Ureter (tissue), 1 donor: ENCODE data around the gene GPRIN1. TPM values are rescaled to one million over a fixed set of nuclear protein-coding genes. Genes with fewer than 3 reads are reported as not detected.
"Not testable (repeated sequence)": the region's sequence is repeated elsewhere in the genome, so short reads cannot be mapped to it uniquely, and the experiment has no call there.

ENCODE experiments used
- DNase-seq: peaks from one replicate; pipeline ENCODE4 v3.0.0-alpha.2; 2020; ENCODE audit warnings: low spot score
- total RNA-seq: library from RNA; stranded (reverse); gene quantifications from one replicate; pipeline ENCODE4 v1.2.4, GENCODE V29; 2023
- donor health status: DM: yes; HTN: yes; CAD: no.

Gene GPRIN1
- total RNA-seq, 1 donor from 2014 or later: 0.13 TPM

DNA sequence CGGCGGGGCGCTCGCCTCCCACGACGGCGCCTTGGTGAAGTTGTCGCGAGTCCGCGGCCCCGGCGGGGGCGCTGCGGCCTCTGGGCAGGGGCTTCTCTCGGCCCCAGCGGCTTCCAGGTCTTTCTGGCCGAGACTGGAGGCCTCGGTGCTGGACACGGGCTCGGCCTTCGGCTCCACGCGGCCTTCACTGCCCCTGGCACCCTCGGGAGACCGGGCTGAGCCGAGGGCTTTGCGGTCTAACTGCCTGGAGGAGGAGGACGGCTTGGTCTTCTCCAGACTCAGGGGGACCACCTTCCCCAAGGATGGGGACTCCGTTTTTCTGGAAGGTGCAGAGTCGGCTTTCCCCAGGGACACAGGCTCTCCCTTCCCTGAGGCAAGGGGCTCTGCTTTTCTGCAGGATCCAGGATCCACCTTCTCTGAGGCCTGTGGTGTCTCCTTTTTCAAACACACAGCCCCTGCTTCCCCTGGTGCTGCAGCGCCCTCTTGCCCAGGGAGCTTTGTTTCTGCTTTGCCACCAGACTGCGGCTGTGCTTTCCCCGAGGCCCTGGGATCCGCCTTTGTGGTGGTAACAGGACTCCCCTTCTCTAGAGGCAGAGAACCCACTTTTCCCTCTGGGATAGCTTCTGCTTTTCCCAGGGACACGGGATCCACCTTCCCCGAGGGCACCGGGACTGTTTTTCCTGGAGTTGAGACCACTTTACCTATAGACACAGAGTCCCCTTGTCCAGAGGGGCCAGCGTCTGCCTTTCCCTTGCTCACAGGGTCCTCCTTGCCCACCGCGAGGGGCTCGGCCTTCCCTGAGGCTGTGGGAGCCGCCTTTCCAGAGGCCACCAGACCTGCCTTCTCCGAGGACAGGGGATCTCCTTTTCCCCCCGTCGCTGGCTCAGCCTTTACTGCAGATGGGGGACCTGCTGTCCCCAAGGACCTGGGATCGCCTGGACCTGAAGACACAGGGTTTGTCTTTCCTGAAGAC, 12.3 kb downstream of the GPRIN1 start:
- no peak for DNase-seq

DNA sequence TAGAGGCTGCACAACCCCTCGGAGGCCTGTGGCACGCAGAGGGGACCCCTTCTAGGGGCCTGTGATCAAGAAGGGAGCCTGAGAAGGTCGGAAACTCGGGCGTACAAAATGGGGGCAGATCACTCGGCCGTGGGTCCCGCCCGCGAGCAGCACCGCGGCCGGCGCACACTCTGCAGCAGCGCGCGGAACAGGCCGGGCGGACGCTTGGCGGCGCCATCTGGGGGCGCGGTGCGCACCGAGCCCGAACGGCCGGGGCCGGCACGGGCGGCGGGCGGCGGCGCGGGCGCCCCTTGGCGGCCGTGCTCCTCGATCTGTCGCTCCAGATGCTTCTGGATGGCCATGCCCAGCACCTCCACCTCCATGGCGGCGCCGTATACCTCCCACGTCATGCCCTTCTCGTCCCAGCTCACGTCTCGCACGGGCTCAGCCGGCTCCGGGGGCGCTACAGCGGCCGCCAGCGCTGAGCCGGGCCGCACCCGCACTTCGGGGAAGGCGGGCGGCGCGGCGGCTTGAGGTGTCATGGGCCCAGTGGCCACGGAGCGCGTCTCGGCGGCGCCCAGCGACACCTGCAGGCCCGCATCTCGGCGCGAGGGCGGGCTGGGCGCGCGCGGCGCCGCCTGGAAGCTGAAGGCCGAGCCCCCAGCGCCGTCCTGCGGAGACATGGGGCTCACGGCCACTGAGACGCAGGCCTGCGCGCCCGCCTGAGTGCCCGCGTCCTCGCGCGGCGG, 13.1 kb downstream of the GPRIN1 start:
- no peak for DNase-seq

DNA sequence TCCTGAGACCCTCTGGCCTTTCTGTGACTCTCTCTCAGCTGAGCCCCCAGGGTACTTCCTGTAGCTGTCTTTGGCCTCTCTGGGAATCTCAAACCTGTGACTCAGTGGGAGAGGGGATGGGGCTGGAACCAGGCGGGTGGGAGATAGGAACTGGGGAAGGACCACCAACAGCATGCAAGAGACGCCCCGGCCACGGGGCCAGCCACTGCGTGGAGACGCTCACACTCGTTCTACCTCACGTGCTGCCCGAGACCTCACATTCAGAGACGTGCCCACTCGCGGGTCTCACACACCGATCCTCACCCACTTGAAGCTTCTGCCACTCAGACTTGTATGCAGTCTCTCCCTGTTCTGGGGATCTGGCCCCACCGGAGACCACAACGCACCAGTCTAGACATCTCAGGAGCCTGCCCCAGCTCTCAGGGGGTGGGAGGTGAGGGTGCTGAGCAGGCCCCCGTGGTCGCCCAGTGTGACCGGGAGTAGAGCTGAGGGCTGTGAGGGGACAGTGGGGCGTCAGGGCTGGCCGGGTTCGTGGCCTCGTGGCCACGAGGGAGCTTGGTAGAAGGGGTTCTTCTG, 13.8 kb downstream of the GPRIN1 start:
- DNase-seq: no peak

DNA sequence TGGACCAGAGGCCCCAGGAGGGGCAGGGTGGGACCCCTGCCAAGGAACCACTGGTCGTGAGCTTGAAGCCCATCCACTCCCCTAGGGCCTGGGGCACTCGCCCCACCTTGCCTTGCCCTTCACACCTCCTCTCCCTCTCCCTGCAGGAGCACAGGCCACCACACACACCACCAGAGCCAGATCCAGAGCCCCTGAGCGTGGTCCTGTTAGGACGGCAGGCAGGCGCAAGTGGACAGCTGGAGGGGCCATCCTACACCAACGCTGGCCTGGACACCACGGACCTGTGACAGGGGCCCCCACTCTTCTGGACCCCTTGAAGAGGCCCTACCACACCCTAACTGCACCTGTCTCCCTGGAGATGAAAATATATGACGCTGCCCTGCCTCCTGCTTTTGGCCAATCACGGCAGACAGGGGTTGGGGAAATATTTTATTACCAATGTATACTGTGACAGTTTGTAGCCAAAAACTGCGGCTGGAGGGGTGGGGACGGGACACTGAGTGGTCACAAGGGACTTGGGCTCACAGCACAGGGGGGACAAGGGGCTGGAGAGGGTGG, 14.5 kb downstream of the GPRIN1 start:
- no peak for DNase-seq

DNA sequence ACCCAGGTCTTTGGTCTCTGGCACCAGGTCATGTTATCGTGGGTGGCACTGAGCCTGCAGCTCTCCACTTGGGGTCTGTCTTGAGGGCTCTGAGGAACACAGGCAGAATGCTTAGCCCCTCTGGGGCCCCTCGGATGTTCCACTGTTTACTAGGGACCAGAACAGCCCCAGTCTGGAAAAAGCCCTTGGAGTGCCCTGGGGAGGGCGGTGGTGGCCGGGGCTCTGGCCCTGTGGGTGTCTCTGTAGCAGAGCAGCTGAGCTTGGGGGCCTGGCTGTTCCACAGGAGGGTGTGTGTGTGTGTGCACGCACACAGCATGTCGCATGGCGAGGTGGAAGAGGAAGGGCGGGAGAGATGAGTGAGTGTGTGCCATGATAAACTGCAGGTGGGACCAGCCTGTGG, 15.4 kb downstream of the GPRIN1 start:
- no peak for DNase-seq

DNA sequence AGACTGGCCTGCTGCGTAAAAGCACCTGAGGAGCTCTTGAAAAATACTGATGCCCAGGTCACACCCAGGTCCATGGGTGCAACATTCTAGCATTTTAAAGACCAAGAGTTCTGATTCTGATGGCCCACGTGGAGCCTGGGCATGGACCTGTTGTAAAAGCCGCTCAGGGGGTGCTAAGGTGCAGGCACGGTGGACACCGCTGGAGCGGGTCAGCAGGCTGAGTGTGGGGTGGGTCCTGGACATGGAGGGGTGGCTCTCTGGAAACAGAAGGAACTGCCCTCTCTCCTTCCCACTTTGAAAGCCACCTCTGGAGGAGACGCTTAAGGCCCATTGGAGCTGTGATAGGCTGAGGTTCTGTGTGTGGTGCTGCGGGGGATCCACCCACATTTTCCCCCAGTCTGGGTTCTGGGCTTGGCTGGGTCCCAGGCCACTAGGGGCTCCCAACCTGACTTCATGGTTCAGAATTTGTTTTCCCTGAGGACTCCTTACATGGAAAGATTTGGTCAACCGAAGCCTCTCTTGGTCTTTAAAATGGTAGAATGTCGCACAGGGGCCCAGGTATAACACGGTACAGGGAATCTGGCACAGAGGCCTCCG, 16.6 kb downstream of the GPRIN1 start:
- no peak for DNase-seq

DNA sequence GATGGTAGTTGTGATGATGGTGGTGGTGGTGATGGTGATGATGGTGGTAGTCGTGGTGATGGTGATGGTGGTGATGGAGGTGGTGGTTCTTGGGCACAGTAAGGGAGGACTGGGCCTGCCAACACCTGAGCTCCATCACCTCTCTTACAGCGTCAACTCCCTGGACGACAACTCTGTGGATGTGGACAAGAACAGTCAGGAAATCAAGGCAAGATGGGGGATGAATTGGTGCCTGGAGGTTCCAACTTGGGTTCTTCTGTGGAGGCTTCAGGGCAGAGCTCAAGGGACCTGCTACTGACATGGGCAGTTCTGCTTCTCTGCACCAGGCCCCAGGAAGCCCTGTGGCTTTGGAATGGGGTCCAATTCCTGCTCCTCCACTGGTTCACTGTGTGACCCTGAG, 17.4 kb downstream of the GPRIN1 start:
- no peak for DNase-seq

DNA sequence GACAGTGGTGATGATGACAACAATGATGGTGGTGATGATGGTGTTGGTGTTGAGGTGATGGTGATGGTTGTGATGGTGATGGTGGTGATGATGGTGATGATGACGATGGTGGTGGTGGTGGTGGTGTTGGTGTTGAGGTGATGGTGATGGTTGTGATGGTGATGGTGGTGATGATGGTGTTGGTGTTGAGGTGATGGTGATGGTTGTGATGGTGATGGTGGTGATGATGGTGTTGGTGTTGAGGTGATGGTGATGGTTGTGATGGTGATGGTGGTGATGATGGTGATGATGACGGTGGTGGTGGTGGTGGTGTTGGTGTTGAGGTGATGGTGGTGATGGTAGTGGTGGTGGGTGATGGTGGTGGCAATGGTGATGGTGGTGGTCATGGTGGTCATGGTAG, 18.3 kb downstream of the GPRIN1 start:
- DNase-seq: not testable (repeated sequence)

DNA sequence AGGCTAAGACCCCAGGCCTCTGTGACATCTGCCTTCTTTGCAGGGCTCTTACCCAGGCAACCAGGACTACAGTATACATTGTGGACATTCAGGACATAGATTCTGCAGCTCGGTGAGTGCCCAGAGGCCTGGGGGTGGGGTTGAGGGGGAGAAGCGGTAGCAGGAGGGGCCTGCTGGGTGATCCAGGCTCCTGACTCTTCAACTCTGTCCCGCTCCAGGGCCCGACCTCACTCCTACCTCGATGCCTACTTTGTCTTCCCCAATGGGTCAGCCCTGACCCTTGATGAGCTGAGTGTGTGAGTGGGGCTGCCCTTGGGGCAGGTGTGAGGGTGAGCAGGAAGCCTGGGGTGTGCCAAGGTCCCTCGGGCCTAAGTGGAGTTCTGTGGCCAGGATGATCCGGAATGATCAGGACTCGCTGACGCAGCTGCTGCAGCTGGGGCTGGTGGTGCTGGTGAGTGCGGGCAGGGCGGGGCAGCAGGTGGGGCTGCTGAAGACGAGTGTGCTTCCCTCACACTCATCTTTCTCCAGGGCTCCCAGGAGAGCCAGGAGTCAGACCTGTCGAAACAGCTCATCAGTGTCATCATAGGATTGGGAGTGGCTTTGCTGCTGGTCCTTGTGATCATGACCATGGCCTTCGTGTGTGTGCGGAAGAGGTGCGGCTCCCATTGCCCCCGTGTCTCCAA, 19.8 kb downstream of the GPRIN1 start:
- no peak for DNase-seq

DNA sequence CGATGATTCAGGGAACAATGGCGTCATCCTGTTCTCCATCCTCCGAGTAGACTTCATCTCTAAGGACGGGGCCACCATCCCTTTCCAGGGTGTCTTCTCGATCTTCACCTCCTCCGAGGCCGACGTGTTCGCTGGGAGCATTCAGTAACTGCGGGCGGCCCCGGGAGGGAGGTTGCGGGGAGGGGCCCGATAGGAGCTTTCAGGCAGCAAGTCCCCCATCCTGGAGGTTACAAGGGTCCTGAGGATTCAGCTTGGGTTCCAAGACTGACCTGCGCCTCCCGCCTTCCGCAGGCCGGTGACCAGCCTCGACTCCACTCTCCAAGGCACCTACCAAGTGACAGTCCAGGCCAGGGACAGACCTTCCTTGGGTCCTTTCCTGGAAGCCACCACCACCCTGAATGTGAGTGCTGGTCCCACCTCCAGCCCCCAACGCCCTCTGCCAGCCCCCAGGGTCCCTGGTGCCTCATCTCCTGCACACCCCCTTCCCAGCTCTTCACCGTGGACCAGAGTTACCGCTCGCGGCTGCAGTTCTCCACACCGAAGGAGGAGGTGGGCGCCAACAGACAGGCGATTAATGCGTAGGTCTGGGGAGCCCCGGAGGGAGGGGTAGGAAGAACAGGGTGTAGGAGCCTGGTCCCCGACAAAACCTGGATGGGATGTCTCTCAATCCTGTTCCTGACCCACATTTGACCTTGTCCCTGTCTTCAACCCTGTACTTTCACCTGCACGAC, 20.8 kb downstream of the GPRIN1 start:
- no peak for DNase-seq

DNA sequence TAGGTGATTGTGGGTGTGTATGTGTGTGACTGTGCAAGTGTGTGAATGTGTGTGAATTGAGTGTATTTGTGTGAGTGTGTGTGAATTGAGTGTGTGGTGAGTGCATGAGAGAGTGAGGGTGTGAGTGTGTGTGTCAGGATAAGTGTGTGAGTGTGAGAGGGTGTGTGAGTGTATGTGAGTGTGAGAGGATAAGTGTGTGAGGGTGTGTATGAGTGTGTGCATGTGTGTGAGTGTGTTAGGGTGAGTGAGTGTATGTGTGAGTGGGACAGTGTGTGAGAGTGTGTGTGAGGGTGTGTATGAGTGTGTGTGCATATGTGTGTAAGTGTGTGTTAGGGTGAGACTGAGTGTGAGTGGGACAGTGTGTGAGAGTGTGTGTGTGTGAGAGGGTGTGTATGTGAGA, 21.7 kb downstream of the GPRIN1 start:
- DNase-seq: no peak

DNA sequence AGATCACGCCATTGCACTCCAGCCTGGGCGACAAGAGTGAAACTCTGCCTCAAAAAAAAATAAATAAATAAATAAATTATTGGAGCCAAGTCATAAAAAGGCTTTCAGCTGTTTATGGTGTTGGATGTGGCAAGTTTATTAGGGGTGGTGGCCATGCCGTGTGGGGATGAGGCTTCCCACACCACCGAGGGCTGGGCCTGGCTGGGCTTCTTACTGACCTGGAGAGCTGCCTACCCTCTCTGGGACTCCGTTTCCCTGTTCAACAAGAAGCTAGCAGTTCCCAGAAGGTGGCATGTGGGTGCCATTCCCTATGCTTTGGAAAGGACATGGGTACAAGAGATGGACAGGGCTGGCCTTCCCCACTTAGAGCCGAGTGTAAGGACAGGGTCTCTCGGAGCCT, 22.6 kb downstream of the GPRIN1 start:
- DNase-seq: no peak

DNA sequence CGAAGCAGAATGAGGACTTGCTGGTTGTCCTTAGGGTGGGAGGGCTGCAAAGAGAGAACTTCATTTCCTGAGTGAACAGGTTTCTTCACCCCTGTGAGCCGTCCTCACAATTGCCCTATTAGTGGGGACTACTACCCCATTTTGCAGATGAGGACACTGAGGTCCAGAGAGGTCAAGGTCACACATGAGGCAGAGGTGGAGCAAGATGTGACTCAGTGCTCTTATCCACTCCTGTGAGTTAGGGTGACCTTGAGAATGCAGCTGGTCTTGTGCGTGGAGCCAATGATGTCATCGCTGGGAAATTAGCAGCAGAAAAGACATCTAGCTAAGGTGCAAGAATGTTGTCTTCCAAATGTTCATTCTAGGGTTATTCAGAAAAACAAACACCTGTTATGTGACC, 26.9 kb downstream of the GPRIN1 start:
- DNase-seq: no peak

DNA sequence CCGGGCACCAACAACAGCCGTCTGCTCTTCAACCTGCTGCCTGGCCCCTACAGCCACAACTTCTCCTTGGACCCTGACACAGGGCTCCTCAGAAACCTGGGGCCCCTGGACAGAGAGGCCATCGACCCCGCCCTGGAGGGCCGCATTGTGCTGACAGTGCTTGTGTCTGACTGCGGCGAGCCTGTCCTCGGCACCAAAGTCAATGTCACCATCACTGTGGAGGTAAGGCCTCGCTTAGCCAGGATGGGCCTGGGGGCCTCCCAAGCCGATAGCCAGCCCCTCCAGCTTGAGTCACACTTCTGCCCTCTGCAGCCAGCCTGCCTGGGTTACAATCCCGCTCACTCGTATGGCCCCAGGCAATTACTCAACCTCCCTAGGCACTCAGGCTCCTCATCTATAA, 28.6 kb downstream of the GPRIN1 start:
- no peak for DNase-seq

DNA sequence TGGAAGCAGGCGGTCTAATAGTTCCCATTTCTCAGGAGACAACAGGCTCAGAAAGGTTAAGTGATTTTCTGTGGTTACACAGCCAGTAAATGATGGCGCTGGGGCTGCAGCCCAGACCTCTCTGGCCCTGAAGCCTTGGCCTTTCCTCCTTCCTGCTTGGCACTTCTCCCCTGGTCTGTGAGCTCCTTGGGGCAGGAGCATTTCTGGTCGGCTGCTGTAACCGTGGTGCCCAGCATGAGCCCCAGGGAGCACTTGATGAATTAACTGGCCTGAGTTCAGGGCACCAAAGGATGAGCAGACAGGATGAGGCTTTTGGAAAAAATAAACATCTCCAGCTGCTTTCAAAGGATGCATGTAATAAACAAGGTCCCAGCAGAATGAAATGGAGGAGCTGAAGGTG, 30.6 kb downstream of the GPRIN1 start:
- no peak for DNase-seq

DNA sequence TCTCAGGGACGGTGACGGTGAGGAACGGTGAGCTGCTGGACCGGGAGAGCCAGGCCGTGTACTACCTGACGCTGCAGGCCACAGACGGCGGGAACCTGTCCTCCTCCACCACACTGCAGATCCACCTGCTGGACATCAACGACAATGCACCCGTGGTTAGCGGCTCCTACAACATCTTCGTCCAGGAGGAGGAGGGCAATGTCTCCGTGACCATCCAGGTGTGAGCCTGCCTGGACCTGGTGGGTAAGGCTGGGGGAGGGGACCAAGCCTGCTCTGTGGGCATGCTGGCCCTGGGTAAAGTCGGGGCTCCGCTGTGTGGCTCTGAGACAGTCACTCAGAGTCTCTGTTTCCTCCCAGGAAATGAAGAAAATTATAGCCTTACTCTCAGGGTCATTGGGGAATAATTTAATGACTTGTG, 31.6 kb downstream of the GPRIN1 start:
- peak; percentile 64 for DNase-seq

DNA sequence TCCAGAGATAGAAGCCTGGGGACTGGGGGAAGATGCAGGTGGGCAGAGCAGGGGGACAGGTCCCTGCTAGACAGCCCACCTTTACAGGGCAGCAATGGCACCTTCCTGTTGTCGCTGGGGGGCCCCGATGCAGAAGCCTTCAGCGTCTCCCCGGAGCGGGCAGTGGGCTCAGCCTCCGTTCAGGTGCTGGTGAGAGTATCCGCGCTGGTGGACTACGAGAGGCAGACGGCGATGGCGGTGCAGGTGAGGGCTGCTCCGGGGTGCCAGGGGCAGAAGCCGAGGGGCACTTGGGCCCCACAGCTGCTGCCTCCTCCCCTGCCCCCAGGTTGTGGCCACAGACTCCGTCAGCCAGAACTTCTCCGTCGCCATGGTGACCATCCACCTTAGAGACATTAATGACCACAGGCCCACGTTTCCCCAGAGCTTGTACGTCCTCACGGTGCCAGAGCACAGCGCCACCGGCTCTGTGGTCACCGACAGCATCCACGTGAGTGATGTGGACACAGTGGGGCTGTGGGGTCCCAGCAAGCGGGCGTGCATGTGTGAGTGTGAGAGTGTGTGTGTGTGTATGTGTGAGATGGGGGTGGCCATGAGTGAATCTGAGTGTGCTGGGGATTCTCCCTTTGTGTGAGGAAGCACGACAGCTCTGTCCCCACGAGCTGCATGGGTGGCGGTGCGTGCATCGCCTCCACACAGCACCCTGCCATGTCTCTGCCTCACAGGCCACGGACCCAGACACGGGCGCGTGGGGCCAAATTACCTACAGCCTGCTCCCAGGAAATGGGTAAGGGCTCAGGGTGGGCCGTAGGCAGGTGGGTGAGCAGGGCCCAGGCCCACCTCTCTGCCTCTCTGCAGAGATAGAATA, 32.4 kb downstream of the GPRIN1 start:
- DNase-seq: no peak

DNA sequence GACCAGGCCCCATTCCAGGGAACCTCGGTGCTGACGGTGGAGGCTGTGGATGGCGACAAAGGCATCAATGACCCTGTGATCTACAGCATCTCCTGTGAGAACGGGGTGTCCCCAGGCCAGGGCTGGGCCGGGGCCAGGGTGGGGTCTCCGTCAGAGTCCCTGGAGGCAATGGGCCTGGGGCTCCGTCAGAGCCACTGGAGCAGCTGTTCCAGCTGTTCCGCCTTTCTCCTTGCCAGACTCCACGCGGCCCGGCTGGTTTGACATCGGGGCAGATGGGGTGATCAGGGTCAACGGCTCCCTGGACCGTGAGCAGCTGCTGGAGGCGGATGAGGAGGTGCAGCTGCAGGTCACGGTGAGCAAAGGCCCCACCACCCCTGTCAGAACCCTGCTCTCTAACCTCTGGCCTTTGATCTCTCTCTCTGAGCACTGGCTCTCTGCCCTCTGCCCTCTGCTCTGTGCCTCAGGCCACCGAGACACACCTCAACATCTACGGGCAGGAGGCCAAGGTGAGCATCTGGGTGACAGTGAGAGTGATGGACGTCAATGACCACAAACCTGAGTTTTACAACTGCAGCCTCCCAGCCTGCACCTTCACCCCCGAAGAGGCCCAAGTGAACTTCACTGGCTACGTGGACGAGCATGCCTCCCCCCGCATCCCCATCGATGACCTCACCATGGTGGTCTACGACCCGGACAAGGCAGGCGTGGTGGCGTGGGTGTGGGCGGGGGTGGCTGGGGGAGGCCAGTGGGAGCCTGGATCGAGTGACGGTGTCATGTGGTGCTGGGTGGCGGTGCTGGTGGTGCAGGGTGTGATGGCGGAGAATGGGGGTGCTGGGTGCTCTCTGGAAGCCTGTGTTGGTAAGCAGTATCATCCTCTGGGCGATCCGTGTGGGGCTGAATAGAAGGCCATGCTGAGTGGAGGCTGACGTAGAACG, 34.2 kb downstream of the GPRIN1 start:
- DNase-seq: no peak

DNA sequence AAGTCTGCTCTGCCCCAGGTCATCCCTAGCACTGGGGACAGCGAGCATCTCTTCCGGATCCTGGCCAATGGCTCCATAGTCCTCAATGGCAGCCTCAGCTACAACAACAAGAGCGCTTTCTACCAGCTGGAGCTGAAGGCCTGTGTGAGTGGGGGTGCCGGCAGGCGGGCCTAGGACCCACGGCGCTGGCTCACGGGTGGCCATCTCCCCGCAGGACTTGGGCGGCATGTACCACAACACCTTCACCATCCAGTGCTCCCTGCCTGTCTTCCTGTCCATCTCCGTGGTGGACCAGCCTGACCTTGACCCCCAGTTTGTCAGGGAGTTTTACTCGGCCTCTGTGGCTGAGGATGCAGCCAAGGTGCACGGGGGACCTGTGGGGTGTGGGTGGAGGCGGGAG, 34.9 kb downstream of the GPRIN1 start:
- DNase-seq: no peak
